22Rv1 (cell line): ENCODE results near the gene SYNE2.

ENCODE experiments used
- CTCF ChIP-seq: fragments of 450-650 bp; IDR thresholded peaks from 2 replicates; pipeline ENCODE4 v1.5.1; 2017; ENCODE audit warnings: mild to moderate bottlenecking
- ZFX ChIP-seq: fragments of 450-650 bp; IDR thresholded peaks from 2 replicates; pipeline ENCODE4 v1.6.1; 2017; ENCODE audit warnings: antibody characterized with exemption, borderline replicate concordance

DNA sequence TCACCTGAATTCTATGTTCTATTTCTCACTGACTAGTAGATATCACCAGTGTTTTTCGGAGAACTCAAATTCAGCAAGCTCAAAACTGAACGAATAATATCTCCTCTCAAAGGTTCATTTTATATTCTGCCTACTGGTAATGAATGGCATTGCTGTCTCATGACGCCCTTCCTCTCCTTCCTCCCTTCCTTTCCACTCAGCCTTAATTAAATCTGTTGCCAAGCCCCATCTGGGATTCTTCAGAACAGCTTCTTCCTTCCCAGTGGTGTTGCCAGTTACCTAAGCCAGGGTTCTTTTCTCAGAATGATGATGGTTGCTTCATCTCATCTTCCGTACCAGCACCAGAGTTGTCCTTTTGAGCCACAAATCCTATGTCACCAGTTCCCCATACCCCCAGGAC is 143.2 kb downstream of the SYNE2 start:
- TF ChIP-seq CTCF (no peak), ZFX (no peak)
